ENCODE data around the gene MADD. TPM values are rescaled to one million over a fixed set of nuclear protein-coding genes. Genes with fewer than 3 reads are reported as not detected.
A peak's percentile ranks its signal among the peaks of the same experiment; 100 is the strongest.

Gene MADD
- total RNA-seq (11.8 and 15.4 TPM in 2 replicates), polyA plus RNA-seq (7.0 and 9.1 TPM in 2 replicates), polyA minus RNA-seq (ENCODE audit: low replicate concordance) (144 and 301 TPM in 2 replicates)
- 13.4 and 14.1 TPM in 2 replicates for polyA plus RNA-seq (2012)

- no peaks in the 10 kb centered on the region for H3K27me3 ChIP-seq (ENCODE audit: control insufficient read depth, insufficient read depth, low read length)
- peak within 1 kb of the TSS; percentile 83 for H2AFZ ChIP-seq (ENCODE audit: low read length)
- H3K36me3 ChIP-seq (ENCODE audit: control insufficient read depth, insufficient read depth, low read length), result peaks cover 1% of the 10 kb centered on the region
- H3K4me2 ChIP-seq (ENCODE audit: extremely low read depth, insufficient read depth, low read length), result peak within 1 kb of the TSS; percentile 83
- peak; percentile 73 to 80 for DNase-seq (ENCODE audit: low read depth in 2 of 2)
- peaks cover 25% of the 10 kb centered on the region for H3K79me2 ChIP-seq (ENCODE audit: control insufficient read depth, insufficient read depth, low read length)
- H3K4me3 ChIP-seq (replicated peaks in 1 of 4; ENCODE audit: control extremely low read depth in 1 of 4, insufficient read depth in 1 of 4, low read depth in 3 of 4, low read length in 4 of 4), result peak within 1 kb of the TSS; percentile 43 to 76 (median 66)
- H3K9me3 ChIP-seq (ENCODE audit: control insufficient read depth, insufficient read depth, low read depth, low read length), result no peaks in the 10 kb centered on the region
- peak within 1 kb of the TSS; percentile 88 for H3K9ac ChIP-seq (ENCODE audit: insufficient read depth, low read length)
- peaks cover 15% of the 10 kb centered on the region for H3K4me1 ChIP-seq (ENCODE audit: control insufficient read depth, extremely low read depth, insufficient read depth, low read length)
- peak within 1 kb of the TSS; percentile 85 for H3K27ac ChIP-seq (ENCODE audit: insufficient read depth, low read length)
- no peaks in the 10 kb centered on the region for H4K20me1 ChIP-seq (ENCODE audit: control insufficient read depth, extremely low read depth, insufficient read depth, low read length)
- TF ChIP-seq CTCF (conservative IDR thresholded peaks at IDR 0.05 in 1 of 2, IDR thresholded peaks at IDR 0.05 in 1 of 2; ENCODE audit: low read depth in 1 of 2, low read length in 2 of 2), result no peak
- TF ChIP-seq EZH2 (IDR thresholded peaks at IDR 0.05; ENCODE audit: low read length, missing control alignments), result no peak
Observed at GRCh38 chr11:47269829-47270305, at the start of gene MADD. Gene MADD (plus strand): TSS chr11:47270133.

GRCh38 chr11:47220401-47220821 lies 49.5 kb upstream of the MADD start:
- Histone ChIP-seq H3K4me1 (ENCODE audit: control insufficient read depth, extremely low read depth, insufficient read depth, low read length) (peaks cover 19% of the 10 kb centered on the region), H3K27ac (ENCODE audit: insufficient read depth, low read length) (no peak overlapping the region), H3K79me2 (ENCODE audit: control insufficient read depth, insufficient read depth, low read length) (peaks cover 13% of the 10 kb centered on the region), H2AFZ (ENCODE audit: low read length) (no peak overlapping the region), H4K20me1 (ENCODE audit: control insufficient read depth, extremely low read depth, insufficient read depth, low read length) (no peaks in the 10 kb centered on the region), H3K9me3 (ENCODE audit: control insufficient read depth, insufficient read depth, low read depth, low read length) (no peaks in the 10 kb centered on the region), H3K27me3 (ENCODE audit: control insufficient read depth, insufficient read depth, low read length) (no peaks in the 10 kb centered on the region), H3K4me3 (replicated peaks in 1 of 4; ENCODE audit: control extremely low read depth in 1 of 4, insufficient read depth in 1 of 4, low read depth in 3 of 4, low read length in 4 of 4) (no peak overlapping the region), H3K36me3 (ENCODE audit: control insufficient read depth, insufficient read depth, low read length) (peaks cover 2% of the 10 kb centered on the region), H3K9ac (ENCODE audit: insufficient read depth, low read length) (no peak overlapping the region), H3K4me2 (ENCODE audit: extremely low read depth, insufficient read depth, low read length) (peak overlapping the region; percentile 56)
- DNase-seq (ENCODE audit: low read depth in 2 of 2), result peak; percentile 69 to 86
- TF ChIP-seq CTCF (conservative IDR thresholded peaks at IDR 0.05 in 1 of 2, IDR thresholded peaks at IDR 0.05 in 1 of 2; ENCODE audit: low read depth in 1 of 2, low read length in 2 of 2) (no peak), EZH2 (IDR thresholded peaks at IDR 0.05; ENCODE audit: low read length, missing control alignments) (no peak)

- Histone ChIP-seq H3K4me2 (ENCODE audit: extremely low read depth, insufficient read depth, low read length) (no peak overlapping the region), H3K27me3 (ENCODE audit: control insufficient read depth, insufficient read depth, low read length) (no peaks in the 10 kb centered on the region), H3K4me3 (replicated peaks in 1 of 4; ENCODE audit: control extremely low read depth in 1 of 4, insufficient read depth in 1 of 4, low read depth in 3 of 4, low read length in 4 of 4) (no peak overlapping the region), H3K27ac (ENCODE audit: insufficient read depth, low read length) (no peak overlapping the region), H3K9ac (ENCODE audit: insufficient read depth, low read length) (no peak overlapping the region), H2AFZ (ENCODE audit: low read length) (no peak overlapping the region), H3K36me3 (ENCODE audit: control insufficient read depth, insufficient read depth, low read length) (peaks cover 2% of the 10 kb centered on the region), H3K9me3 (ENCODE audit: control insufficient read depth, insufficient read depth, low read depth, low read length) (no peaks in the 10 kb centered on the region), H3K4me1 (ENCODE audit: control insufficient read depth, extremely low read depth, insufficient read depth, low read length) (peaks cover 10% of the 10 kb centered on the region), H3K79me2 (ENCODE audit: control insufficient read depth, insufficient read depth, low read length) (peaks cover 7% of the 10 kb centered on the region), H4K20me1 (ENCODE audit: control insufficient read depth, extremely low read depth, insufficient read depth, low read length) (no peaks in the 10 kb centered on the region)
- no peak for TF ChIP-seq CTCF (conservative IDR thresholded peaks at IDR 0.05 in 1 of 2, IDR thresholded peaks at IDR 0.05 in 1 of 2; ENCODE audit: low read depth in 1 of 2, low read length in 2 of 2)
- TF ChIP-seq EZH2 (IDR thresholded peaks at IDR 0.05; ENCODE audit: low read length, missing control alignments), result no peak
- DNase-seq (ENCODE audit: low read depth in 2 of 2), result no peak
Observed at GRCh38 chr11:47222696-47223095, 47.2 kb upstream of the MADD start.
